Karpas-422 (cell line): Measurements from ENCODE around the gene CTBP1. TPM values are rescaled to one million over a fixed set of nuclear protein-coding genes. Genes with fewer than 3 reads are reported as not detected.

Experiments used
- DNase-seq: peaks from one replicate; pipeline ENCODE4 v3.0.0-alpha.2; 2015
- H2AFZ ChIP-seq: fragments of 200-600 bp; sonication (generic); 2 replicates; pipeline ENCODE4 v1.6.1; 2014; ENCODE audit warnings: antibody characterized with exemption, low read length, mixed read lengths
- H3K27ac ChIP-seq: fragments of 200-600 bp; sonication (generic); 2 replicates; pipeline ENCODE4 v1.5.1; 2014; ENCODE audit warnings: mild to moderate bottlenecking, low read length, moderate library complexity
- H3K27me3 ChIP-seq: fragments of 200-600 bp; sonication (generic); 2 replicates; pipeline ENCODE4 v1.6.1; 2014; ENCODE audit warnings: low read length, mixed read lengths
- H3K36me3 ChIP-seq: fragments of 200-600 bp; sonication (generic); 2 replicates; pipeline ENCODE4 v1.6.1; 2014; ENCODE audit warnings: low read length, mixed read lengths; ENCODE audit not compliant: insufficient read depth
- H3K4me1 ChIP-seq: fragments of 200-600 bp; sonication (generic); 2 replicates; pipeline ENCODE4 v1.6.1; 2014; ENCODE audit warnings: mild to moderate bottlenecking, low read length, mixed read lengths
- H3K4me2 ChIP-seq: fragments of 200-600 bp; sonication (generic); 2 replicates; pipeline ENCODE4 v1.6.1; 2014; ENCODE audit warnings: low read length, low read depth, mild to moderate bottlenecking; ENCODE audit not compliant: poor library complexity, severe bottlenecking
- H3K4me3 ChIP-seq: fragments of 200-600 bp; sonication (generic); 2 replicates; pipeline ENCODE4 v1.5.1; 2014; ENCODE audit warnings: mild to moderate bottlenecking, antibody characterized with exemption, low read length, mixed read lengths
- H3K79me2 ChIP-seq: fragments of 200-600 bp; sonication (generic); 2 replicates; pipeline ENCODE4 v1.6.1; 2014; ENCODE audit warnings: mild to moderate bottlenecking, low read length, mixed read lengths
- H3K9ac ChIP-seq: fragments of 200-600 bp; sonication (generic); 2 replicates; pipeline ENCODE4 v1.6.0; 2014; ENCODE audit warnings: low read length
- H3K9me2 ChIP-seq: fragments of 200-600 bp; sonication (generic), shearing (Covaris generic); replicated peaks from 2 replicates; pipeline ENCODE4 v1.6.0; 2014; ENCODE audit warnings: mild to moderate bottlenecking, low read length, moderate library complexity; ENCODE audit not compliant: insufficient read depth
- H3K9me3 ChIP-seq: fragments of 300-700, 200-600 bp; sonication (generic); 2 replicates; pipeline ENCODE4 v1.6.1; 2014; ENCODE audit warnings: low read length, mixed read lengths
- H4K20me1 ChIP-seq: fragments of 200-600 bp; sonication (generic); 2 replicates; pipeline ENCODE4 v1.6.1; 2014; ENCODE audit warnings: mild to moderate bottlenecking, antibody characterized with exemption, low read length, low read depth; ENCODE audit not compliant: insufficient read depth
- total RNA-seq: library from RNA; depleted of rRNA; stranded (reverse); fragments of >200 nt; shearing (Covaris generic); gene quantifications from 2 replicates; pipeline ENCODE4 v1.2.3, GENCODE V29; 2014; ENCODE audit warnings: low replicate concordance; rRNA removed

The CTBP1 gene
- total RNA-seq: 86.9 and 184 TPM in 2 replicates

GRCh38 chr4:1248245-1249147, at the start of gene CTBP1:
CTBP1 (minus strand) TSS chr4:1249130; CDS start chr4:1241331, 7,799 bp downstream.
- peaks cover 40% of the 10 kb centered on the region for H4K20me1 ChIP-seq
- no peaks in the 10 kb centered on the region; the same call in 1 of the 2 replicates for H3K36me3 ChIP-seq
- H3K9me2 ChIP-seq: no peaks in the 10 kb centered on the region
- no peaks in the 10 kb centered on the region for H3K9me3 ChIP-seq
- peaks cover 24% of the 10 kb centered on the region for H3K4me1 ChIP-seq
- peak within 1 kb of the TSS; percentile 72; the same call in 1 of the 2 replicates for H2AFZ ChIP-seq
- peaks cover 45% of the 10 kb centered on the region for H3K79me2 ChIP-seq
- no peaks in the 10 kb centered on the region for H3K27me3 ChIP-seq
- peak within 1 kb of the TSS; percentile 78 for H3K27ac ChIP-seq
- peak within 1 kb of the TSS; percentile 99 for H3K4me3 ChIP-seq
- peak within 1 kb of the TSS; percentile 99 for H3K9ac ChIP-seq
- H3K4me2 ChIP-seq: peak within 1 kb of the TSS; percentile 99
- peak; percentile 94 for DNase-seq

- H3K4me3 ChIP-seq: no peak overlapping the region
- no peak overlapping the region for H2AFZ ChIP-seq
- peaks cover 88% of the 10 kb centered on the region for H3K79me2 ChIP-seq
- no peak overlapping the region for H3K9ac ChIP-seq
- H3K9me2 ChIP-seq: no peaks in the 10 kb centered on the region
- peaks cover 12% of the 10 kb centered on the region for H3K36me3 ChIP-seq
- peaks cover 24% of the 10 kb centered on the region for H4K20me1 ChIP-seq
- H3K9me3 ChIP-seq: no peaks in the 10 kb centered on the region
- no peak overlapping the region for H3K27ac ChIP-seq
- H3K4me2 ChIP-seq: no peak overlapping the region
- no peaks in the 10 kb centered on the region for H3K27me3 ChIP-seq
- no peak for DNase-seq
- peaks cover 7% of the 10 kb centered on the region for H3K4me1 ChIP-seq
Measured at GRCh38 chr4:1298461-1298860, 49.5 kb upstream of the CTBP1 start.

- peaks cover 29% of the 10 kb centered on the region for H4K20me1 ChIP-seq
- no peak overlapping the region for H2AFZ ChIP-seq
- no peak overlapping the region for H3K9ac ChIP-seq
- H3K27ac ChIP-seq: no peak overlapping the region
- H3K27me3 ChIP-seq: no peaks in the 10 kb centered on the region
- DNase-seq: no peak
- H3K36me3 ChIP-seq: peaks cover 12% of the 10 kb centered on the region
- peaks cover 90% of the 10 kb centered on the region for H3K79me2 ChIP-seq
- H3K4me1 ChIP-seq: peaks cover 14% of the 10 kb centered on the region
- no peaks in the 10 kb centered on the region for H3K9me3 ChIP-seq
- no peak overlapping the region for H3K4me3 ChIP-seq
- H3K4me2 ChIP-seq: no peak overlapping the region
- H3K9me2 ChIP-seq: no peaks in the 10 kb centered on the region
Measured at GRCh38 chr4:1297456-1298325, 48.8 kb upstream of the CTBP1 start.

- peaks cover 12% of the 10 kb centered on the region for H3K36me3 ChIP-seq
- no peaks in the 10 kb centered on the region for H3K9me3 ChIP-seq
- H2AFZ ChIP-seq: no peak overlapping the region
- no peaks in the 10 kb centered on the region for H3K27me3 ChIP-seq
- peaks cover 90% of the 10 kb centered on the region for H3K79me2 ChIP-seq
- H3K27ac ChIP-seq: no peak overlapping the region
- no peak overlapping the region for H3K4me3 ChIP-seq
- peaks cover 35% of the 10 kb centered on the region for H4K20me1 ChIP-seq
- no peak overlapping the region for H3K4me2 ChIP-seq
- no peak for DNase-seq
- no peak overlapping the region for H3K9ac ChIP-seq
- no peaks in the 10 kb centered on the region for H3K9me2 ChIP-seq
- peaks cover 21% of the 10 kb centered on the region for H3K4me1 ChIP-seq
Measured at GRCh38 chr4:1297023-1297395, 48.1 kb upstream of the CTBP1 start.

GRCh38 chr4:1296324-1297022, 47.5 kb upstream of the CTBP1 start:
- Histone ChIP-seq H3K9ac (no peak overlapping the region), H3K4me2 (no peak overlapping the region), H3K36me3 (peaks cover 12% of the 10 kb centered on the region), H3K9me2 (no peaks in the 10 kb centered on the region), H3K79me2 (peaks cover 90% of the 10 kb centered on the region), H3K9me3 (no peaks in the 10 kb centered on the region), H2AFZ (no peak overlapping the region), H3K4me3 (no peak overlapping the region), H3K27me3 (no peaks in the 10 kb centered on the region), H3K4me1 (peaks cover 26% of the 10 kb centered on the region), H4K20me1 (peaks cover 39% of the 10 kb centered on the region), H3K27ac (no peak overlapping the region)
- DNase-seq: no peak

GRCh38 chr4:1295405-1296055, 46.6 kb upstream of the CTBP1 start:
- Histone ChIP-seq H2AFZ (no peak overlapping the region), H3K4me1 (peaks cover 34% of the 10 kb centered on the region), H3K9me2 (no peaks in the 10 kb centered on the region), H3K79me2 (peaks cover 90% of the 10 kb centered on the region), H3K36me3 (peaks cover 12% of the 10 kb centered on the region), H3K4me2 (no peak overlapping the region), H4K20me1 (peaks cover 48% of the 10 kb centered on the region), H3K4me3 (no peak overlapping the region), H3K9me3 (no peaks in the 10 kb centered on the region), H3K27me3 (no peaks in the 10 kb centered on the region), H3K27ac (no peak overlapping the region), H3K9ac (no peak overlapping the region)
- DNase-seq: no peak

GRCh38 chr4:1294891-1295290, 46.0 kb upstream of the CTBP1 start:
- H3K79me2 ChIP-seq: peaks cover 90% of the 10 kb centered on the region

More at GRCh38 chr4:1294891-1295290, 46.0 kb upstream of the CTBP1 start:
- peaks cover 48% of the 10 kb centered on the region for H4K20me1 ChIP-seq
- H3K4me1 ChIP-seq: peaks cover 34% of the 10 kb centered on the region
- H2AFZ ChIP-seq: no peak overlapping the region
- H3K27me3 ChIP-seq: no peaks in the 10 kb centered on the region
- no peaks in the 10 kb centered on the region for H3K9me3 ChIP-seq
- H3K4me3 ChIP-seq: no peak overlapping the region
- H3K27ac ChIP-seq: no peak overlapping the region
- DNase-seq: no peak
- no peak overlapping the region for H3K9ac ChIP-seq
- peaks cover 8% of the 10 kb centered on the region for H3K36me3 ChIP-seq
- H3K4me2 ChIP-seq: no peak overlapping the region
- no peaks in the 10 kb centered on the region for H3K9me2 ChIP-seq
